ENCODE measurements around the gene LCN10.

DNA sequence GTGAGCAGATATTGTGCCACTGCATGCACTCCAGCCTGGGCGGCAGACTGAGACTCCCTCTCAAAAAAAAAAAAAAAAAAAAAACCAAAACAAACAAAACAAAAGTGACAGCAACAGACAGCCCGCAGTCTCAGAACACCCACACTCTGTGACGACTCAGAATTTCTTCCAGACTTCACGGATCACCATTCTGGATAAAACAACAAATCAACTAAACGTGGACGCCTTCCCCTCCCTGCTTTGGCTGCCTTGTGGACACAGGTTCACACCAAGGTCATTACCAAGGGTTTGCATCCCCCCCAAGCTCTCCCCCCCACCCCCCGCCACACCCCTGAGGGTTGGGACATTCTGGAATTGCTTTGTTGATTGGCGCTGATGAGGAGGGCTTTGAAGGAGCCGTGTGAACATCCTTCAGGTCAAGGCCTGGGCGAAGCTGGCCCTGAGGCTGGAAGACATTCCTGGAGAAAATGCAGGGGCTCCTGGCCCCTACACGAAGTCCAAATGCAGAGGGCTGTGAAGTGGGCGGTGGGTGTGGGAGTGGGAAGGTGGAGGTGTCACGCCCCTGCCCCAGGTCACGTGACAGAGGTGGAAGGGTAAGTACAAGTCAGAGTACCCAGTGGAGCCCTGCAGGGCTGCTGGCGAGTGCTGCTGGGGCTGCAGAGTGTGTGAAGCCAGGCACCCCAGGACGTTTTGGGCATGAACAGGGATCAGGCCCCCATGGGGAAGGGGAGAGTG is 10.1 kb downstream of the LCN10 start:
- TF ChIP-seq, protein P1, sequence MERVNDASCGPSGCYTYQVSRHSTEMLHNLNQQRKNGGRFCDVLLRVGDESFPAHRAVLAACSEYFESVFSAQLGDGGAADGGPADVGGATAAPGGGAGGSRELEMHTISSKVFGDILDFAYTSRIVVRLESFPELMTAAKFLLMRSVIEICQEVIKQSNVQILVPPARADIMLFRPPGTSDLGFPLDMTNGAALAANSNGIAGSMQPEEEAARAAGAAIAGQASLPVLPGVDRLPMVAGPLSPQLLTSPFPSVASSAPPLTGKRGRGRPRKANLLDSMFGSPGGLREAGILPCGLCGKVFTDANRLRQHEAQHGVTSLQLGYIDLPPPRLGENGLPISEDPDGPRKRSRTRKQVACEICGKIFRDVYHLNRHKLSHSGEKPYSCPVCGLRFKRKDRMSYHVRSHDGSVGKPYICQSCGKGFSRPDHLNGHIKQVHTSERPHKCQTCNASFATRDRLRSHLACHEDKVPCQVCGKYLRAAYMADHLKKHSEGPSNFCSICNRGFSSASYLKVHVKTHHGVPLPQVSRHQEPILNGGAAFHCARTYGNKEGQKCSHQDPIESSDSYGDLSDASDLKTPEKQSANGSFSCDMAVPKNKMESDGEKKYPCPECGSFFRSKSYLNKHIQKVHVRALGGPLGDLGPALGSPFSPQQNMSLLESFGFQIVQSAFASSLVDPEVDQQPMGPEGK (CRISPR knock-in tag; IDR thresholded peaks at IDR 0.05; ENCODE audit: borderline replicate concordance) = no peak
- TF ChIP-seq RARB (CRISPR knock-in tag; IDR thresholded peaks at IDR 0.05) (no peak), ARNTL (CRISPR knock-in tag; IDR thresholded peaks at IDR 0.05; ENCODE audit: borderline replicate concordance, low read depth) (no peak), ISL1 (CRISPR knock-in tag; IDR thresholded peaks at IDR 0.05) (no peak), ZC3H10 (CRISPR knock-in tag; IDR thresholded peaks at IDR 0.05) (no peak), ESRRG (CRISPR knock-in tag; IDR thresholded peaks at IDR 0.05) (no peak)
- TF ChIP-seq, protein P2, sequence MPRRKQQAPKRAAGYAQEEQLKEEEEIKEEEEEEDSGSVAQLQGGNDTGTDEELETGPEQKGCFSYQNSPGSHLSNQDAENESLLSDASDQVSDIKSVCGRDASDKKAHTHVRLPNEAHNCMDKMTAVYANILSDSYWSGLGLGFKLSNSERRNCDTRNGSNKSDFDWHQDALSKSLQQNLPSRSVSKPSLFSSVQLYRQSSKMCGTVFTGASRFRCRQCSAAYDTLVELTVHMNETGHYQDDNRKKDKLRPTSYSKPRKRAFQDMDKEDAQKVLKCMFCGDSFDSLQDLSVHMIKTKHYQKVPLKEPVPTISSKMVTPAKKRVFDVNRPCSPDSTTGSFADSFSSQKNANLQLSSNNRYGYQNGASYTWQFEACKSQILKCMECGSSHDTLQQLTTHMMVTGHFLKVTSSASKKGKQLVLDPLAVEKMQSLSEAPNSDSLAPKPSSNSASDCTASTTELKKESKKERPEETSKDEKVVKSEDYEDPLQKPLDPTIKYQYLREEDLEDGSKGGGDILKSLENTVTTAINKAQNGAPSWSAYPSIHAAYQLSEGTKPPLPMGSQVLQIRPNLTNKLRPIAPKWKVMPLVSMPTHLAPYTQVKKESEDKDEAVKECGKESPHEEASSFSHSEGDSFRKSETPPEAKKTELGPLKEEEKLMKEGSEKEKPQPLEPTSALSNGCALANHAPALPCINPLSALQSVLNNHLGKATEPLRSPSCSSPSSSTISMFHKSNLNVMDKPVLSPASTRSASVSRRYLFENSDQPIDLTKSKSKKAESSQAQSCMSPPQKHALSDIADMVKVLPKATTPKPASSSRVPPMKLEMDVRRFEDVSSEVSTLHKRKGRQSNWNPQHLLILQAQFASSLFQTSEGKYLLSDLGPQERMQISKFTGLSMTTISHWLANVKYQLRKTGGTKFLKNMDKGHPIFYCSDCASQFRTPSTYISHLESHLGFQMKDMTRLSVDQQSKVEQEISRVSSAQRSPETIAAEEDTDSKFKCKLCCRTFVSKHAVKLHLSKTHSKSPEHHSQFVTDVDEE (CRISPR knock-in tag; IDR thresholded peaks at IDR 0.05) = no peak
